Fibroblast of the conjunctiva (primary cell): Measurements from ENCODE around the gene NTN4.
"Not testable (repeated sequence)": the region's sequence is repeated elsewhere in the genome, so short reads cannot be mapped to it uniquely, and the experiment has no call there.

Experiments
- DNase-seq: peaks from one replicate; pipeline ENCODE4 v3.0.0-alpha.2; 2010; ENCODE audit warnings: low read depth

The NTN4 gene

DNA sequence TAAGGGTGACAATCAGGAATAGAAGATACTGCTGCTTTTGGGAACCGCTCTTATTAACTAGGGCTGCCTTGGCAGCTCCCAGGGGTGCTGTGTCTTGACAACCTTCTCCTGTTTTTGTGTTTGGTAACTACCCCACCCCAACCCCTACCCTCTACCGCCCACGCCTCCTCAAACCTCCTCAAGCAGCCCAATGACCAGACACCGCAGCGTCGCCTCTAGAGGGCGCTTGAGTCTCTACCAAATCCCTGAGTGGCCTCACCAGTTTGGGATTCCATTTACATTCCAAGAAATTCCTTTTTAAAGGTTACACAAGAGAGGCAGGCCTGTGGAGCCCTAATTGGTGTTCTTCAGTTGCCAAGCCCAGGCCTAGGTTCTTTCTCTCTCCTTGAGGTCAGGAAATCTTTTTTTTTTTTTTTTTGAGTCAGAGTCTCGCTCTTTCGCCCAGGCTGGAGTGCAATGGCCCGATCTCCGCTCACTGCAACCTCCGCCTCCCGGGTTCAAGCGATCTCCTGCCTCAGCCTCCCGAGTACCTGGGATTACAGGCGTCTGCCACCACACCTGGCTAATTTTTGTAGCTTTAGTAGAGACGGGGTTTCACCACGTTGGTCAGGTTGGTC is 166.9 kb downstream of the NTN4 start:
- DNase-seq, result peak; percentile 53

DNA sequence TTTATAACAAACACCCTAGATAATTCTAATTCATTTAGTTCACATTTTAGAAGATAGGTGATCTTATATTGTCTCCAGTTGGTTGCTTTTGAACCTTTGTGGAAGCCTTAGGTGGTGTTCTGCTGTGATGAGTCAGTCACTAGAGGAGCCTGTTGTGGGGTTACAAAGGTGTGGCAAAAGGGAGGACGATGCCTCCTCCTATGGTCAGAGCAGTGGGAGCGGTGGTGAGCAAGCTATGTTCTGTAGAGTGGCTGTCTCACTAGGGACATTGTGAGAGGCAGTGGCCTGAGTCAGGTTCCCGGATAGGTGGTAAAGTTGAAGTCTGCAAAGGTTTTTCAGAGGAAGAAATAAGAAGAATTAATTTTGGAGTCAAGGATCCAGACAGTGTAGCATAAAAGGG is 167.7 kb downstream of the NTN4 start:
- DNase-seq, result no peak

DNA sequence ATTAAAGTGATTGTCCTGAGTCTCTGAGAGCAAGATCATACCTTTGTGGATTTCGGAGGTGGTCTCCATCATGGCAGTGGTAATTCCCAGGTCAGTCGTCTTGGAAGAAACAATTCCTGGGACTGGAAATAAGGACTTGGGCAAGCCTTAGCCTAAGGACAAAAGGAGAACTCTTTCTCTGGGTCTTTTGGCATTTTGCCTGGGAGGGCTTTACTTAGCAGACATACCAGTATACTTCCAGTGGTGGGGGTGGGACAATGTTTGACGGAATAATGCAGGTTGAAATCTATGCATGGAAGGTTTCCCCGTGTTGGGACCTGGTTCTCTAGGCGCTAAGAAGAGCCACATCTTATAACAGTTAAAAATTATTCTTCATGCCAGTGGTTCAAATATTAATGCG is 168.8 kb downstream of the NTN4 start:
- DNase-seq, result no peak

DNA sequence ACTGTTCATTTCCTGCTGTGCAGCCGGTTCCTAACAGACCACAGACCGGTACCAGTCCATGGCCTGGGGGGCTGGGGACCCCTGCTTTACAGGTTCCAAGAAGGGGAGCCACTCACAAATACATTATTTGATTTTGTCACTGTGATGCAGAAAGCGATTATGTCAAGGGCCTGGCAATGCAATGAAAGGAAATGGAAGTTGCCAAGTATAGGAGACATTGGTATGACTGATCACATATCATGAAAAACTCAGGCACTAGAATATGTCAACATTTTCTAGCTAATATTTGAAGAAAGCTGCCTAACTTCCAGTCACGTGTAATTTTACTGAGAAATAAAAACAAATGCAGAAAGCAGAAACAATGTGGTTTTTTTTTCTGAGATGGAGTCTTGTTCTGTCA is 170.4 kb downstream of the NTN4 start:
- no peak for DNase-seq

DNA sequence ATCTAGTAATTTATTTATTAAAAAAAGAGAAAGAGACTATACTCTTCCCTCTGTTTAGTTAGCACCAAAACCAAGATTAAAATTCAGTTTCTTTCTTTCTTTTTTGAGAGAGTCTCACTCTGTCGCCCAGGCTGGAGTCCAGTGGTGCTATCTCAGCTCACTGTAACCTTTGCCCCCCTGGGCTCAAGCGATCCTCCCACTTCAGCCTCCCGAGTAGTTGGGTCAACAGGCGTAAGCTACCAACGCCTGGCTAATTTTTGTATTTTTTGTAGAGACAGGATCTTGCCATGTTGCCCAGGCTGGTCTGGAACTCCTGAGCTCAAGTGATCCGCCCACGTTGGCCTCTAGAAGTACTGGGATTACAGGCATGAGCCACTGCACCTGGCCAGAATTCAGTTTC is 174.1 kb downstream of the NTN4 start:
- not testable (repeated sequence) for DNase-seq

DNA sequence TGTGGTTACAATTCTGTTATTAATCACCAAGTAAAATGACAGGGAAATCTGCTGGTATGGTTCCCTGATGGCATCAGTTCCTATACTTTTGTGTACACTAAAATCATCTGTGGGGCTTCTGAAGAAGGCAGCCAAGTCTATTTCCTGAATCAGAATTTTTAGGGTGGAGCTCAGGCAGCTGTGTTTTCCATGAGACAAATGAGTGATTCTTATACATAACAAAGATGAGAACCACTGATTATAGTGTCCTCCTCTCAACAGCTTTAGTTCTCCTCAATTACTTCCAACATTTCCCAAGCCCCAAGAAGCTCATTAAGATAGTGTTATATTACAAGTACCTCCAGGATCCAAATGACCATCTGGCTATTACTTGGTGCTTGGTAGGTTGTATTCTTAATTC is 174.8 kb downstream of the NTN4 start:
- no peak for DNase-seq

DNA sequence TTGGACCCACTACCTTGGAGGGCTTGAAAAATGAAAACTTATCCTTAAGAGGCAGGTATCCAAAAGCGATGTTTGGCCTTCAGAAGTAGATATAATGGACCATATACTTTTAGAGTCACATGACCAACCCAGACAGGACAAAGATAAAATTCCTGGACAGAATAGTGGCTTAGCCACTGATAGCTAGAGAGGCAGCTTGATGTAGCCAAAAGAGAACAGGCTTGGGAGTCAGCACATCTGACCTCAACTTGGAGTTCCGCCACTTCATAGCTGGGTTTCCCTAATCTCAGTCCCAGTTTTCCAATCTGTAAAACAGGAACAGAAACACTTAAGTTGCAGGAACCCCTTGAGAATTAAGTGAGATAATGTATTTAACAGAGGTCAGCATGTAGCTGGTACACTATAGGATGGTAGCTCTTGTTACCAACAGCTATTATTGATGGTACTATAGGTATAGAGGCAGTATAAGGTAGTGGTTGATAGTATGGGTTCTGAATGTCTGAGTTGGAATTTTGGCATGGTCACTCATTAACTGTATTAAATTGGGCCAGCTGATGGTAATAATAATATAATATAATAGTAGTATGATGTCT is 176.1 kb downstream of the NTN4 start:
- DNase-seq, result no peak

DNA sequence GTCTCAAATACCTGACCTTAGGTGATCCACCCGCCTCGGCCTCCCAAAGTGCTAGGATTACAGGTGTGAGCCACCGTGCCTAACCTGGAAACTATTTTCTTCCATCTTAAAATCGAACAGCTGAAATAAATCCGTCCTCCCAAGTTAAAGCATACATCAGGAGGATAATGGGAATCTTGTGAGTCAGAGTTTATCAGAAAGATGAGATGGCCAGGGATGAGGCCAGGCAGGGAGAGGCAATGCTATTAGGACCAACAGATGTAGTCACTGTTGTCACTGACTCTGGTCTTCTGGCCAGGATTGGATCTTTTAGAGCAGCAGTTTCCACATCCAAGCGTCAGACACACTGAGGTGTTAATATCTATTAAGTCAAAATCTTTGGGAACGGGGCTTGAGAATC is 177.5 kb downstream of the NTN4 start:
- DNase-seq, result no peak

DNA sequence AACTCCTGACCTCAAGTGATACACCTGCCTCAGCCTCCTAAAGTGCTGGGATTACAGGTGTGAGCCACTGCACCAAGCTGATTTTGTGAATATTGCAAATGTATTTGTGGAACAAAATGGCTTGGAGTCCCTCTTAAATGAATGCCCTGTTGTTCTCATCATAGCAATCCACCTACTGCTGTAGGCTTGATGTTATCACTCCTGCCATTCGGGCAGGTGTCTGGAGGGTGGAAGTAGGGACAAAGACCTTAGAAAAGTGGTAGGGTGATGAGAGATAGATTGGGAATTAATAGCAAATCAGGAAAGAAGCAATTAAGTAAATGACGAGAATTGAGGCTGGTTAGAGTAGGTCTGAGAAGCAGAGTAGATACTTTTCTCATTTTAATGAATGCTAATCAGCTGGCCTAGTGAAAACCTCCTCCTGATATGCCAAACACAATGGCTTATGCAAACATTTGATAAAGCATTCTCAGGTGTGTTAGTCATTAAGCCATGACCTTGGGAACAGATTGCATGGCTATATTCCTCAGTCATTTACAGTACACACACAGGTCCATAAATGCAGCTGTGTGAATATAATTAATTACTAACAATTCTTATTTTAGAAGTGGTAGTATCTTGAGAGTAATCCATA is 178.8 kb downstream of the NTN4 start:
- no peak for DNase-seq

DNA sequence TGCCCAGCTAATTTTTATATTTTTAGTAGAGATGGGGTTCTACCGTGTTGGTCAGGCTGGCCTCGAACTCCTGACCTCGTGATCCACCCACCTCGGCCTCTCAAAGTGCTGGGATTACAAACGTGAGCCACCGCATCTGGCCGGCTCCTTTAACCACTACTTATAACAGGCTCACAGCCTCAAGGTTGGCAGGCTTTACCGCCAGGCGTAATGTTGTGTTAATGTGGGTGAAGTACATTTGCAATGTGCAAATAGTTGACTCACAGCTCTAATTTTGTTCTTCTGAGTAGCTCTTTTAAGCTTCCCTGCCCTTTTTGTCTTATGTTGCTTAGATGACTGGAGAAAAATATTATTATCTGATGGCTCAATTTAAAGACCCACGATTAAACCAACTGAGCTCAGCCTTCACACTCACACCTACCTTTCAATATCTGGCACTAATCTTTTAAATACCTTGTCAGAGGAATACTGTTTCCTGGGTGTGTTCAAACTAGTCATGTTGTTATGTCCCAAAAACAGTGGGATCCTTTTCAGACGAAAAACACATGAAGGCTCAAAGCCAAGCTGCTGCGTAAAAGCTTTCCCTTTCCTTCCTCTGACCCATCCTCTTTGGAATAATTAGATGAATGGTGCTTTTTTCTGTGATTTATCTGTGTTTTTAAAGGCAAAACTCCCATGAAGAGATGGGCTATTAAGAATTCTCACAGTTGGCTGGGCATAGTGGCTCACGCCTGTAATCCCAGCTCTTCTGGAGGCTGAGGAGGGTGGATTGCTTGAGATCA is 182.1 kb downstream of the NTN4 start:
- peak; percentile 13 for DNase-seq
